Osteoblast (primary cell): ENCODE data around the gene PTPN3. TPM values are rescaled to one million over a fixed set of nuclear protein-coding genes. Genes with fewer than 3 reads are reported as not detected.

Source experiments
- DNase-seq: peaks from one replicate; pipeline ENCODE4 v3.0.0; 2011; ENCODE audit warnings: low spot score, mixed read lengths; ENCODE audit not compliant: insufficient read length; ENCODE audit errors: missing footprints
- H2AFZ ChIP-seq: 2 replicates; pipeline ENCODE4 v1.6.0; 2011; ENCODE audit warnings: mild to moderate bottlenecking, low read length
- H3K27ac ChIP-seq: 2 replicates; pipeline ENCODE4 v1.5.1; 2011; ENCODE audit warnings: mild to moderate bottlenecking, low read depth, low read length, moderate library complexity
- H3K27me3 ChIP-seq: 2 replicates; pipeline ENCODE4 v1.6.0; 2012; ENCODE audit warnings: mild to moderate bottlenecking, control low read depth, inconsistent platforms, low read length, moderate library complexity; ENCODE audit not compliant: insufficient read depth
- H3K36me3 ChIP-seq: 2 replicates; pipeline ENCODE4 v1.5.1; 2011; ENCODE audit warnings: mild to moderate bottlenecking, low read length, control low read depth, moderate library complexity; ENCODE audit not compliant: insufficient read depth
- H3K4me1 ChIP-seq: 2 replicates; pipeline ENCODE4 v1.5.1; 2011; ENCODE audit warnings: mild to moderate bottlenecking, low read length, control low read depth, moderate library complexity; ENCODE audit not compliant: insufficient read depth
- H3K4me2 ChIP-seq: 2 replicates; pipeline ENCODE4 v1.6.0; 2011; ENCODE audit warnings: mild to moderate bottlenecking, low read length; ENCODE audit not compliant: insufficient read depth
- H3K4me3 ChIP-seq: fragments of 200-600 bp; sonication (generic); 3 replicates; pipeline ENCODE4 v1.5.1; 2012; ENCODE audit warnings: mild to moderate bottlenecking, low read length, inconsistent platforms; ENCODE audit not compliant: insufficient read depth
- H3K79me2 ChIP-seq: 2 replicates; pipeline ENCODE4 v1.6.0; 2012; ENCODE audit warnings: mild to moderate bottlenecking, low read length, control low read depth, inconsistent platforms; ENCODE audit not compliant: insufficient read depth
- H3K9me3 ChIP-seq: 2 replicates; pipeline ENCODE4 v1.5.1; 2011; ENCODE audit warnings: low read depth, low read length, control low read depth
- H4K20me1 ChIP-seq: 2 replicates; pipeline ENCODE4 v1.6.0; 2012; ENCODE audit warnings: mild to moderate bottlenecking, low read length, control low read depth; ENCODE audit not compliant: insufficient read depth
- total RNA-seq: library from RNA; depleted of rRNA; stranded (reverse); fragments of >200 nt; gene quantifications from 2 replicates; pipeline ENCODE4 v1.2.3, GENCODE V29; 2012
- TF ChIP-seq, protein P1 (sequence below): IDR thresholded peaks from 2 replicates; pipeline ENCODE4 v1.5.1; 2011; ENCODE audit warnings: mild to moderate bottlenecking, low read depth, low read length, moderate library complexity; ENCODE audit errors: extremely low read depth

PTPN3 gene
- total RNA-seq, 1 donor, result 2.9 TPM

GRCh38 chr9:109478665-109479380 lies 19.3 kb downstream of the PTPN3 start:
- TF ChIP-seq, protein P1, sequence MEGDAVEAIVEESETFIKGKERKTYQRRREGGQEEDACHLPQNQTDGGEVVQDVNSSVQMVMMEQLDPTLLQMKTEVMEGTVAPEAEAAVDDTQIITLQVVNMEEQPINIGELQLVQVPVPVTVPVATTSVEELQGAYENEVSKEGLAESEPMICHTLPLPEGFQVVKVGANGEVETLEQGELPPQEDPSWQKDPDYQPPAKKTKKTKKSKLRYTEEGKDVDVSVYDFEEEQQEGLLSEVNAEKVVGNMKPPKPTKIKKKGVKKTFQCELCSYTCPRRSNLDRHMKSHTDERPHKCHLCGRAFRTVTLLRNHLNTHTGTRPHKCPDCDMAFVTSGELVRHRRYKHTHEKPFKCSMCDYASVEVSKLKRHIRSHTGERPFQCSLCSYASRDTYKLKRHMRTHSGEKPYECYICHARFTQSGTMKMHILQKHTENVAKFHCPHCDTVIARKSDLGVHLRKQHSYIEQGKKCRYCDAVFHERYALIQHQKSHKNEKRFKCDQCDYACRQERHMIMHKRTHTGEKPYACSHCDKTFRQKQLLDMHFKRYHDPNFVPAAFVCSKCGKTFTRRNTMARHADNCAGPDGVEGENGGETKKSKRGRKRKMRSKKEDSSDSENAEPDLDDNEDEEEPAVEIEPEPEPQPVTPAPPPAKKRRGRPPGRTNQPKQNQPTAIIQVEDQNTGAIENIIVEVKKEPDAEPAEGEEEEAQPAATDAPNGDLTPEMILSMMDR, result no peak
- Histone ChIP-seq H3K27me3 (no peaks in the 10 kb centered on the region), H3K4me2 (no peak overlapping the region), H4K20me1 (peaks cover 5% of the 10 kb centered on the region), H3K79me2 (no peaks in the 10 kb centered on the region), H3K9me3 (no peaks in the 10 kb centered on the region), H3K4me1 (peaks cover 8% of the 10 kb centered on the region), H3K36me3 (no peaks in the 10 kb centered on the region), H3K27ac (no peak overlapping the region), H2AFZ (no peak overlapping the region), H3K4me3 (no peak overlapping the region)
- DNase-seq, result no peak

- no peaks in the 10 kb centered on the region for H3K79me2 ChIP-seq
These were observed 20.0 kb downstream of the PTPN3 start for GRCh38 chr9:109478051-109478563.

GRCh38 chr9:109477258-109478050 lies 20.7 kb downstream of the PTPN3 start:
- no peak overlapping the region for H2AFZ ChIP-seq
- TF ChIP-seq, protein P1, result no peak
- no peak overlapping the region for H3K4me2 ChIP-seq
- H4K20me1 ChIP-seq, result peaks cover 5% of the 10 kb centered on the region
- DNase-seq, result no peak
- no peaks in the 10 kb centered on the region for H3K9me3 ChIP-seq
- H3K27me3 ChIP-seq, result no peaks in the 10 kb centered on the region
- no peak overlapping the region for H3K4me3 ChIP-seq
- H3K79me2 ChIP-seq, result no peaks in the 10 kb centered on the region
- peaks cover 6% of the 10 kb centered on the region for H3K4me1 ChIP-seq
- no peak overlapping the region for H3K27ac ChIP-seq
- H3K36me3 ChIP-seq, result no peaks in the 10 kb centered on the region

More at GRCh38 chr9:109478051-109478563, 20.0 kb downstream of the PTPN3 start:
- H3K4me3 ChIP-seq, result no peak overlapping the region
- DNase-seq, result no peak
- peaks cover 5% of the 10 kb centered on the region for H4K20me1 ChIP-seq
- H3K27ac ChIP-seq, result no peak overlapping the region
- no peaks in the 10 kb centered on the region for H3K27me3 ChIP-seq
- TF ChIP-seq, protein P1, result no peak
- no peak overlapping the region for H3K4me2 ChIP-seq
- H3K9me3 ChIP-seq, result no peaks in the 10 kb centered on the region
- H3K4me1 ChIP-seq, result peaks cover 8% of the 10 kb centered on the region
- no peaks in the 10 kb centered on the region for H3K36me3 ChIP-seq
- no peak overlapping the region for H2AFZ ChIP-seq
